ENCODE results near the gene TSPAN11. TPM values are rescaled to one million over a fixed set of nuclear protein-coding genes. Genes with fewer than 3 reads are reported as not detected.

TSPAN11 gene
- total RNA-seq, 1 donor from 2014 or later, result 19.7 TPM

DNA sequence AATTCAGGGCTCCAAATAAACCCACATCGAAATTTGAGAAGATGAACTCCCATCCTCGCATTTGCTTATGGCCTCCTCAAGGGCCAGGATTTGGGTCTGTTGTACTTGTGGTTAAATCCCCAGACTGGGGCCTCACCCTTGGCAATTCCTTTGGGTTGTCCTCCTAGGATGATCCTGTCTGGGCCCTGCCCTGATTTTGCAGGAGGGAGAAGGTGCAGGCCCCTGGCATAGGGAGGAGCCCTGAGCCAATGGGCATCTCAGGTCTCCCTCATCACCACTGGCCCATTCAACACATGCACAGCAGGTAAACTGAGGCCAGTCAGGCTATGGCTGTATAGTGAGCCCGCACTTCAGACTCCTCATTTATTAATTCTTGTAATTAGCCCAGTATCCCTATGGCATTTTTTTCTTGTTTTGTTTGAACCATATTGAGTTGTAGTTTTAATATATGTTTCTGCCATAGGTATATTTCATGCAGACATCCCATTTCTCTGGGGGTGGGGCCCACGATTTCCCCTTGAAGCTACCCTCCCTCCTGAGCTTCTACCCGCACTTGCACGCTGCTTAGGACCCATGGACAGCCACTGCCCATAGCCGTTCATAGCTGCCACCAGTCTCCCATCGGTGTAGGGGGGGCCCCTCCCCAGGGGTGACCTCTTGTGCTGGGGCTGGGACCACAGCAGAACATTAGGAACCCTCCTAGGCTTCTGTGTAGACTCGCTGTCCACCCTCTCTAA, 80.0 kb downstream of the TSPAN11 start:
- Mint-ChIP-seq H3K36me3 (no peaks in the 10 kb centered on the region), H3K4me1 (no peaks in the 10 kb centered on the region), H3K27ac (no peak overlapping the region), H3K27me3 (ENCODE audit: low read depth) (peaks cover 19% of the 10 kb centered on the region), H3K9me3 (no peaks in the 10 kb centered on the region), H3K4me3 (no peak overlapping the region)
- no peak for DNase-seq (ENCODE audit: low spot score in 2 of 2, unreplicated experiment in 2 of 2)
- TF ChIP-seq, protein P1, sequence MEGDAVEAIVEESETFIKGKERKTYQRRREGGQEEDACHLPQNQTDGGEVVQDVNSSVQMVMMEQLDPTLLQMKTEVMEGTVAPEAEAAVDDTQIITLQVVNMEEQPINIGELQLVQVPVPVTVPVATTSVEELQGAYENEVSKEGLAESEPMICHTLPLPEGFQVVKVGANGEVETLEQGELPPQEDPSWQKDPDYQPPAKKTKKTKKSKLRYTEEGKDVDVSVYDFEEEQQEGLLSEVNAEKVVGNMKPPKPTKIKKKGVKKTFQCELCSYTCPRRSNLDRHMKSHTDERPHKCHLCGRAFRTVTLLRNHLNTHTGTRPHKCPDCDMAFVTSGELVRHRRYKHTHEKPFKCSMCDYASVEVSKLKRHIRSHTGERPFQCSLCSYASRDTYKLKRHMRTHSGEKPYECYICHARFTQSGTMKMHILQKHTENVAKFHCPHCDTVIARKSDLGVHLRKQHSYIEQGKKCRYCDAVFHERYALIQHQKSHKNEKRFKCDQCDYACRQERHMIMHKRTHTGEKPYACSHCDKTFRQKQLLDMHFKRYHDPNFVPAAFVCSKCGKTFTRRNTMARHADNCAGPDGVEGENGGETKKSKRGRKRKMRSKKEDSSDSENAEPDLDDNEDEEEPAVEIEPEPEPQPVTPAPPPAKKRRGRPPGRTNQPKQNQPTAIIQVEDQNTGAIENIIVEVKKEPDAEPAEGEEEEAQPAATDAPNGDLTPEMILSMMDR (IDR thresholded peaks at IDR 0.05; ENCODE audit: unreplicated experiment), result no peak

DNA sequence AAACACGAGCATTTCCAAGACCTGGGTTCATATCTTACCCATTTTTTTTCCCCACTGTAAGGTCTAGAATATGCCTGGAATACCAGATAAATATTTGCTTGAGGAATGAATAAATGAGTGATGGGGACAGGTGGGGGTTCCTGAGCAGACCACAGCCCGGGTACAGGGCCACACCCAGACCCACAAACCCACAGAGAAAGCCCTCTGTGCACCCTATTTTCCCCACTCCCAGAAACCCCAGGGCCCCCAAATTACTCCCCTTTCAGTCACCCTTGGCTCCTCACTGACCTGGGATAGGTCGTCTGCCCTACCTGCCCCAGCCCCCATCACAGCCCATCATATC, 80.6 kb downstream of the TSPAN11 start:
- Mint-ChIP-seq H3K9me3 (no peaks in the 10 kb centered on the region), H3K27me3 (ENCODE audit: low read depth) (peaks cover 19% of the 10 kb centered on the region), H3K4me1 (no peaks in the 10 kb centered on the region), H3K27ac (no peak overlapping the region), H3K4me3 (no peak overlapping the region), H3K36me3 (no peaks in the 10 kb centered on the region)
- TF ChIP-seq, protein P1 (IDR thresholded peaks at IDR 0.05; ENCODE audit: unreplicated experiment), result no peak
- DNase-seq (ENCODE audit: low spot score in 2 of 2, unreplicated experiment in 2 of 2), result no peak

DNA sequence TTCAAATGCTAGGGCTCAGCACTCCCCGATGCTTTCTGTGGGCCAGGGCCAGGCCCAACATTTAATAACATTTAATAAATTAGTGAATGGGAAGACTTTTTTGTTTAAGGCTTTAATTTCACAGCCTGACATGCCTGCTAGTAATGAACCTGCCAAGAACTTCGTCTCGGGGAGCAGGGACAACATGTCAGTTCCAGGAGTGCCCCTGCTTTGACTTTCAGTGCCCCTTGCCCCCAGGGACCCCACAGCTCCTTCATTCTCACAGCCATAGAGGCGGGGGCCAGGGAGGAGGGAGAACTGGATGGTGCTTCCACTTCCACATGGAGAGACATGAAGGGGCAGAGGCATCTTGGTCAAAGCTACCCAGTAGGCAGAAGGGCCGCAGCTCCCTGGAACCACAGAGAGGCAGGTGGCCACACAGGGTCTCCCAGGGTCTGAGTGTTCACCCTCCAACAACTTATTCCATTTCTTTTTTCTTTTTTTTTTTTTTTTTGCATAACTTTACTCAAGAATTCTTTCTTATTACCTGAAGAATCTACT, 81.2 kb downstream of the TSPAN11 start:
- Mint-ChIP-seq H3K4me1 (no peaks in the 10 kb centered on the region), H3K4me3 (no peak overlapping the region), H3K9me3 (no peaks in the 10 kb centered on the region), H3K27me3 (ENCODE audit: low read depth) (peaks cover 15% of the 10 kb centered on the region), H3K36me3 (no peaks in the 10 kb centered on the region), H3K27ac (no peak overlapping the region)
- TF ChIP-seq, protein P1 (IDR thresholded peaks at IDR 0.05; ENCODE audit: unreplicated experiment), result no peak
- DNase-seq (ENCODE audit: low spot score in 2 of 2, unreplicated experiment in 2 of 2), result no peak

DNA sequence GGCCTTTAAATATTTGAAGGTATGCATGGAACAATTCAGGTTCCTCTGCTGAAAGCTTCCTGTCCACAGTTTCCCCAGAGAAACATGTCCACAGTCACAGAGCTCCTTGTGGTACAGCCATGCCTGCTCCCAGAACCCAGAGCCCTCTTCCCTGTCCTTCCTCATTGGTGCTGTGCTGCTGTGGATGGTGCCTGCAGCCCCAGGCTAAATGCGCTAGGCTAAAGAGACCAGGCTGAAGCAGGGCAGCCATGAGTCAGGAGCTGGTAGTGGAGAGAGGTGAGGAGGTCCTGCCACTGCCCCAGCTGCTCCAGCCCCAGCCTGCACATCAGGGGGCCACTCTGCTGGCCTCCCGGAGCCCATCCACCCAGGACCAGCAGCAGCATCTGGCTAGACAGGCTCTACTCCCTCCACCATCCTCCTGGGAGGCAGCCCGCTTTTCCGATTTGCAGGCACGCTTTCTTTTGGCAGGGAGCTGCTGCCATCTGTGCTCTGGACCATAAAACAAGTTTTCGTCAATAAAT, 81.8 kb downstream of the TSPAN11 start:
- Mint-ChIP-seq H3K27ac (no peak overlapping the region), H3K4me1 (no peaks in the 10 kb centered on the region), H3K4me3 (no peak overlapping the region), H3K36me3 (no peaks in the 10 kb centered on the region), H3K9me3 (no peaks in the 10 kb centered on the region), H3K27me3 (ENCODE audit: low read depth) (peaks cover 16% of the 10 kb centered on the region)
- TF ChIP-seq, protein P1 (IDR thresholded peaks at IDR 0.05; ENCODE audit: unreplicated experiment), result no peak
- DNase-seq (ENCODE audit: low spot score in 2 of 2, unreplicated experiment in 2 of 2), result no peak

DNA sequence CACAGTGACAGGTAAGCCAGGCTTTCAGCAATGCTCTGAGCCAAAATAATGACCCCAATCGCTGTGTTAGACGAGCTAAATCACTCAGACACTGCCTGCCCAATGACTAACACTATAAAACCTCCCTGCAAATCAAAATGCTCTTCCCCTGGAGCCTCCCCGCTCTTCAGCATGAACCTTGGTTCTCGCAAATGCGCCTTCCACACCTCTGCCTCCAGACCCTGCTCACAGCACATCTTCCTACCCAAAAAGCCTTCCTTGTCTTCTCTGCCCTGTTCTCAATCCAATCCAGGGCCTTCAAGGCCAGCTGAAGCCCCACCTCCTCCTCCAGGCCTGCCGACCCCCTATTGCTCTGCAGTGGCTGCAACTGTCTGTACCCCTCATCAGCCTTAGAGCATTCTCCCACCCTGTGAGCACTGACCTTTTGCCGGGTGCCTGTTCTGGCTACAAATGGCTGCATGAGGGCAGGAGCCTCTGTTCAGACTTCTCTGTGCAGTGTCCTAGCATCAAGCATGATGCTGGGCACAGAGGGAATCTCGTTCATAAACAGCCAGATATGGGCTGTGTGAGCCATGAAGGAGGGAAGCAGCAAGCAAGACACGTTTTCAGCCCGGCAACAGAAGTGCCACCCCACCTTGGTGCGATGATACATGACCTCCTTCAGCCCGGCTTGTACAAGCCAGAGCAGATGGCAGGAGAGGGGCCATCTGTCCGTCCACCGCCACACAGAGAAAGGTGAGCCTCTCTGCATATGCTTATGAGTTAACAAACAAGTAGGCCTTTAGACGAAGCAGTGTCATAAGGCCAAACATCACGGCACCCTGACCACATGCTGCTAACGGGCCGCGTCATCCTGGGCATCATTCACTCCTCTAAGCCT, 82.7 kb downstream of the TSPAN11 start:
- Mint-ChIP-seq H3K4me1 (no peaks in the 10 kb centered on the region), H3K4me3 (no peak overlapping the region), H3K9me3 (no peaks in the 10 kb centered on the region), H3K27me3 (ENCODE audit: low read depth) (peaks cover 8% of the 10 kb centered on the region), H3K36me3 (no peaks in the 10 kb centered on the region), H3K27ac (no peak overlapping the region)
- TF ChIP-seq, protein P1 (IDR thresholded peaks at IDR 0.05; ENCODE audit: unreplicated experiment), result no peak
- no peak for DNase-seq (ENCODE audit: low spot score in 2 of 2, unreplicated experiment in 2 of 2)
